ENCODE data around the gene ZNF280B. TPM values are rescaled to one million over a fixed set of nuclear protein-coding genes. Genes with fewer than 3 reads are reported as not detected.

ZNF280B gene
- polyA plus RNA-seq, 1 of the 3 experiments (the other 2 are of a cell fraction): 0.82 TPM

- no peak for TF ChIP-seq PBX3 (IDR thresholded peaks at IDR 0.05)
Measured at GRCh38 chr22:22461583-22461982, 47.0 kb downstream of the ZNF280B start (continued).

- Histone ChIP-seq H3K36me3 (replicated peaks in 1 of 2; ENCODE audit: control insufficient read depth in 1 of 2, insufficient read depth in 2 of 2, low read length in 1 of 2) (no peaks in the 10 kb centered on the region), H3K9me3 (no peaks in the 10 kb centered on the region), H3K27ac (ENCODE audit: low read depth in 2 of 2, low read length in 1 of 2) (no peak overlapping the region), H3F3A (replicated peaks; ENCODE audit: insufficient read depth) (no peaks in the 10 kb centered on the region), H3K4me2 (no peak overlapping the region), H3K4me3 (ENCODE audit: low read depth in 2 of 2, low read length in 1 of 2) (no peak overlapping the region), H3K27me3 (ENCODE audit: insufficient read depth) (peaks cover 6% of the 10 kb centered on the region; the same call in 1 of the 2 replicates), H3K4me1 (ENCODE audit: control insufficient read depth in 1 of 2, insufficient read depth in 2 of 2, low read depth in 1 of 2, low read length in 1 of 2) (peaks cover 0 to 2% of the 10 kb centered on the region in 2 experiments; a peak in 1 of 4 replicates), H2AFZ (ENCODE audit: low read depth) (no peak overlapping the region), H4K20me1 (ENCODE audit: insufficient read depth) (no peaks in the 10 kb centered on the region), H3K9ac (no peak overlapping the region), H3K79me2 (ENCODE audit: insufficient read depth) (no peaks in the 10 kb centered on the region), H3K9me2 (no peaks in the 10 kb centered on the region)
- ChIA-PET CTCF (interaction anchor here (1.1 to 5.2 kb wide), 5 partner anchors 13 to 126 kb away, joined by 3 to 43 read pairs (median 8); partner anchors contain the start of gene ZNF280B), POLR2A (no interaction called here)
- WGBS (ENCODE audit: low lambda C conversion rate): 4% methylated on average over 1 of the region's 1 CpG
- no peak for TF ChIP-seq USF2 (IDR thresholded peaks at IDR 0.05; ENCODE audit: borderline replicate concordance, low read depth, low read length)
- TF ChIP-seq YY1 (IDR thresholded peaks at IDR 0.05; ENCODE audit: low read depth): no peak
- no peak for TF ChIP-seq FOSL2 (IDR thresholded peaks at IDR 0.05; ENCODE audit: borderline replicate concordance, low read depth)
- no peak for TF ChIP-seq USF1 (IDR thresholded peaks at IDR 0.05; ENCODE audit: borderline replicate concordance, low read depth)
- TF ChIP-seq RAD21 (IDR thresholded peaks at IDR 0.05; ENCODE audit: low read length): no peak
- TF ChIP-seq TAF1 (IDR thresholded peaks at IDR 0.05; ENCODE audit: borderline replicate concordance, low read depth, low read length): no peak
- no peak for TF ChIP-seq EP300 (IDR thresholded peaks at IDR 0.05; ENCODE audit: borderline replicate concordance in 1 of 2, low read depth in 1 of 2, low read length in 1 of 2)
- TF ChIP-seq FOXJ3 (CRISPR knock-in tag; IDR thresholded peaks at IDR 0.05): no peak
- TF ChIP-seq MXI1 (IDR thresholded peaks at IDR 0.05; ENCODE audit: low read depth, low read length): no peak
- no peak for TF ChIP-seq SMC3 (IDR thresholded peaks at IDR 0.05; ENCODE audit: low read depth, low read length)
- TF ChIP-seq CHD2 (IDR thresholded peaks at IDR 0.05; ENCODE audit: low read length, partially characterized antibody): no peak
- no peak for TF ChIP-seq IRF3 (IDR thresholded peaks at IDR 0.05; ENCODE audit: low read depth, low read length)
- no peak for TF ChIP-seq TEAD4 (IDR thresholded peaks at IDR 0.05; ENCODE audit: borderline replicate concordance, insufficient read depth)
- no peak for TF ChIP-seq EZH2phosphoT487 (IDR thresholded peaks at IDR 0.05; ENCODE audit: borderline replicate concordance, low read depth)
- TF ChIP-seq RFX5 (IDR thresholded peaks at IDR 0.05; ENCODE audit: low read length): no peak
- no peak for TF ChIP-seq ELF1 (IDR thresholded peaks at IDR 0.05)
- TF ChIP-seq NRF1 (IDR thresholded peaks at IDR 0.05; ENCODE audit: low read depth, low read length): no peak
- DNase-seq: no peak
Measured at GRCh38 chr22:22461111-22461510, 47.4 kb downstream of the ZNF280B start.

Data from SK-N-SH (cell line).